WTC11 (cell line): Measurements from ENCODE around the gene GSTM1. TPM values are rescaled to one million over a fixed set of nuclear protein-coding genes. Genes with fewer than 3 reads are reported as not detected.

Experiments
- ATAC-seq: fragments of 200-7000 bp; cut with Tn5 transposase; 2 replicates; pipeline ENCODE4 v1.10.0; 2021; ENCODE audit warnings: mild to moderate bottlenecking, moderate library complexity
- CTCF ChIA-PET: fragments of 300-600 bp; sonication (Branson Sonifier 250); formaldehyde crosslinking; loops from one replicate; lab custom pipeline; 2021; ENCODE audit warnings: antibody characterized with exemption; lab: Charles Lee
- POLR2A ChIA-PET: fragments of 350-600 bp; sonication (Branson Sonifier 250); formaldehyde crosslinking; loops from one replicate; lab custom pipeline; 2021; ENCODE audit warnings: antibody characterized with exemption; lab: Charles Lee
- DNase-seq: peaks from one replicate; pipeline ENCODE4 v3.0.0; 2021; ENCODE audit warnings: low spot score
- H3K27ac Mint-ChIP-seq: 2 replicates; pipeline ENCODE4 v1.8.0; 2021; ENCODE audit warnings: mixed read lengths
- H3K27me3 Mint-ChIP-seq: 2 replicates; pipeline ENCODE4 v1.8.0; 2021; ENCODE audit warnings: low read depth, mild to moderate bottlenecking, moderate library complexity, mixed read lengths
- H3K36me3 Mint-ChIP-seq: 2 replicates; pipeline ENCODE4 v1.8.0; 2021; ENCODE audit warnings: mixed read lengths
- H3K4me1 Mint-ChIP-seq: 2 replicates; pipeline ENCODE4 v1.8.0; 2022; ENCODE audit warnings: mixed read lengths
- H3K4me3 Mint-ChIP-seq: 2 replicates; pipeline ENCODE4 v1.8.0; 2021; ENCODE audit warnings: mild to moderate bottlenecking, moderate library complexity, mixed read lengths
- H3K9me3 Mint-ChIP-seq: 2 replicates; pipeline ENCODE4 v1.8.0; 2021; ENCODE audit warnings: mixed read lengths
- ATF1 ChIP-seq: sonication (generic); formaldehyde crosslinking; IDR thresholded peaks from 2 replicates; pipeline ENCODE4 v1.8.1; 2023; ENCODE audit warnings: mild to moderate bottlenecking, moderate library complexity, missing genetic modification reagents
- ATF2 ChIP-seq: sonication (generic); formaldehyde crosslinking; IDR thresholded peaks from 2 replicates; pipeline ENCODE4 v1.8.1; 2022; ENCODE audit warnings: low read depth, missing genetic modification reagents, borderline replicate concordance
- CREB1 ChIP-seq: sonication (generic); formaldehyde crosslinking; IDR thresholded peaks from 2 replicates; pipeline ENCODE4 v1.8.0; 2023; ENCODE audit warnings: mild to moderate bottlenecking, missing genetic modification reagents
- E2F1 ChIP-seq: sonication (generic); formaldehyde crosslinking; IDR thresholded peaks from 2 replicates; pipeline ENCODE4 v1.8.0; 2022; ENCODE audit warnings: mild to moderate bottlenecking, missing genetic modification reagents
- EMX1 ChIP-seq: fragments of 250-450 bp; sonication (Bioruptor Pico); IDR thresholded peaks from 2 replicates; pipeline ENCODE4 v1.8.0; 2021; ENCODE audit warnings: mild to moderate bottlenecking
- FOXK1 ChIP-seq: sonication (generic); formaldehyde crosslinking; IDR thresholded peaks from 2 replicates; pipeline ENCODE4 v1.8.0; 2022; ENCODE audit warnings: mild to moderate bottlenecking, moderate library complexity, missing genetic modification reagents
- FOXP1 ChIP-seq: sonication (generic); formaldehyde crosslinking; IDR thresholded peaks from 2 replicates; pipeline ENCODE4 v1.8.0; 2022; ENCODE audit warnings: missing genetic modification reagents, mild to moderate bottlenecking, moderate library complexity, borderline replicate concordance
- GABPB1 ChIP-seq: sonication (generic); formaldehyde crosslinking; IDR thresholded peaks from 2 replicates; pipeline ENCODE4 v1.8.1; 2023; ENCODE audit warnings: mild to moderate bottlenecking, missing genetic modification reagents
- GTF2I ChIP-seq: fragments of 250-450 bp; sonication (Bioruptor Pico); conservative IDR thresholded peaks from 2 replicates; pipeline ENCODE4 v1.4.0; 2021; ENCODE audit warnings: mild to moderate bottlenecking
- OVOL2 ChIP-seq: fragments of 250-450 bp; sonication (Bioruptor Pico); IDR thresholded peaks from 2 replicates; pipeline ENCODE4 v1.9.0; 2021; ENCODE audit warnings: mild to moderate bottlenecking, borderline replicate concordance
- PREB ChIP-seq: sonication (generic); formaldehyde crosslinking; IDR thresholded peaks from 2 replicates; pipeline ENCODE4 v1.8.1; 2022; ENCODE audit warnings: mild to moderate bottlenecking, missing genetic modification reagents, moderate library complexity, borderline replicate concordance
- PRRX2 ChIP-seq: fragments of 250-450 bp; sonication (Bioruptor Pico); IDR thresholded peaks from 2 replicates; pipeline ENCODE4 v1.8.0; 2021; ENCODE audit warnings: mild to moderate bottlenecking
- SMAD4 ChIP-seq: sonication (generic); formaldehyde crosslinking; IDR thresholded peaks from 2 replicates; pipeline ENCODE4 v1.8.0; 2022; ENCODE audit warnings: mild to moderate bottlenecking, missing genetic modification reagents
- SOX15 ChIP-seq: fragments of 250-450 bp; sonication (Bioruptor Pico); IDR thresholded peaks from 2 replicates; pipeline ENCODE4 v1.9.0; 2021; ENCODE audit warnings: mild to moderate bottlenecking
- SP1 ChIP-seq: sonication (generic); formaldehyde crosslinking; conservative IDR thresholded peaks from 2 replicates; pipeline ENCODE4 v1.8.1; 2022; ENCODE audit warnings: missing genetic modification reagents
- STAT6 ChIP-seq: sonication (generic); formaldehyde crosslinking; conservative IDR thresholded peaks from 2 replicates; pipeline ENCODE4 v1.8.1; 2023; ENCODE audit warnings: mild to moderate bottlenecking, low read depth, missing genetic modification reagents, moderate library complexity
- TEAD1 ChIP-seq: sonication (generic); formaldehyde crosslinking; IDR thresholded peaks from 2 replicates; pipeline ENCODE4 v1.8.0; 2022; ENCODE audit warnings: mild to moderate bottlenecking, missing genetic modification reagents
- ZBTB43 ChIP-seq: sonication (generic); formaldehyde crosslinking; IDR thresholded peaks from 2 replicates; pipeline ENCODE4 v1.8.1; 2023; ENCODE audit warnings: mild to moderate bottlenecking, missing genetic modification reagents
- total RNA-seq: library from RNA; stranded (reverse); gene quantifications from 3 replicates; pipeline ENCODE4 v1.2.3, GENCODE V29; 2021

GSTM1 gene
- total RNA-seq, 1 experiment from 2014 or later: not detected

- no peak for TF ChIP-seq PREB
- TF ChIP-seq ZBTB43 (CRISPR knock-in tag): peak; percentile 80
- TF ChIP-seq FOXP1 (CRISPR knock-in tag): peak; percentile 63; the same call in 1 of the 2 replicates
- TF ChIP-seq SP1 (CRISPR knock-in tag): peak; percentile 72
- no peak for TF ChIP-seq SOX15 (CRISPR knock-in tag)
- no peak for TF ChIP-seq ATF1 (CRISPR knock-in tag)
- no peak for TF ChIP-seq OVOL2 (CRISPR knock-in tag)
- TF ChIP-seq CREB1 (CRISPR knock-in tag): no peak
- TF ChIP-seq GABPB1: no peak
Observed at GRCh38 chr1:109655615-109656519, 31.8 kb upstream of the GSTM1 start, which contains the start of gene GSTM4 (continued).

- Mint-ChIP-seq H3K4me1 (peaks cover 12% of the 10 kb centered on the region), H3K36me3 (no peaks in the 10 kb centered on the region), H3K4me3 (peak overlapping the region; percentile 10)
- no peak for DNase-seq
- TF ChIP-seq GTF2I: no peak
- TF ChIP-seq, all 79 proteins: peak for 0
- CTCF ChIA-PET: interaction anchor here (1.3 to 4.3 kb wide), 3 partner anchors 18 to 327 kb away, joined by 4 to 45 read pairs (median 19); partner anchors contain the start of gene AHCYL1
- POLR2A ChIA-PET: no interaction called here
- H3K9me3 Mint-ChIP-seq: no peaks in the 10 kb centered on the region
- H3K27ac Mint-ChIP-seq: no peak overlapping the region
- no peak for ATAC-seq
- H3K27me3 Mint-ChIP-seq: peaks cover 27% of the 10 kb centered on the region
Observed at GRCh38 chr1:109657395-109657794, 30.2 kb upstream of the GSTM1 start.

GRCh38 chr1:109657970-109658369, 29.6 kb upstream of the GSTM1 start:
- no peak overlapping the region for H3K27ac Mint-ChIP-seq
- peaks cover 25% of the 10 kb centered on the region for H3K27me3 Mint-ChIP-seq
- ATAC-seq: no peak
- no peak overlapping the region for H3K4me3 Mint-ChIP-seq
- CTCF ChIA-PET: interaction anchor here (1.0 to 4.3 kb wide), 3 partner anchors 18 to 119 kb away, joined by 3 to 19 read pairs (median 6); no protein-coding TSS in a partner anchor
- H3K9me3 Mint-ChIP-seq: no peaks in the 10 kb centered on the region
- H3K36me3 Mint-ChIP-seq: no peaks in the 10 kb centered on the region
- POLR2A ChIA-PET: no interaction called here
- no peak for DNase-seq
- TF ChIP-seq ATF2 (CRISPR knock-in tag) (no peak), SOX15 (CRISPR knock-in tag) (no peak), OVOL2 (CRISPR knock-in tag) (no peak), STAT6 (CRISPR knock-in tag) (no peak), EMX1 (CRISPR knock-in tag) (no peak), TEAD1 (no peak), E2F1 (CRISPR knock-in tag) (no peak), SMAD4 (CRISPR knock-in tag) (no peak), FOXK1 (CRISPR knock-in tag) (no peak), PRRX2 (CRISPR knock-in tag) (no peak)
- peaks cover 12% of the 10 kb centered on the region for H3K4me1 Mint-ChIP-seq
